Stimulated activated effector memory CD8-positive, alpha-beta T cell treated with anti-CD3 and anti-CD28 coated beads, Interleukin-12 subunit alpha, Interleukin-12 subunit beta, amount 100 ng/mL, for 72 hours (primary cell): ENCODE results near the gene TUBA3E.
"Not testable (repeated sequence)": the region's sequence is repeated elsewhere in the genome, so short reads cannot be mapped to it uniquely, and the experiment has no call there.

ENCODE experiments used
- ATAC-seq: fragments of 150-1000 bp; cut with Tn5 transposase; 2 replicates; pipeline ENCODE4 v1.10.0; 2021
- DNase-seq, 2 donors: peaks; one replicate each; pipeline ENCODE4 v3.0.0; 2021 to 2022; ENCODE audit warnings: low spot score in 2 of 2
- H3K27ac Mint-ChIP-seq: one replicate; pipeline ENCODE4 v1.8.0; 2022; ENCODE audit warnings: mild to moderate bottlenecking, mixed read lengths
- H3K36me3 Mint-ChIP-seq: one replicate; pipeline ENCODE4 v1.8.0; 2022; ENCODE audit warnings: mild to moderate bottlenecking, mixed read lengths
- H3K4me1 Mint-ChIP-seq: one replicate; pipeline ENCODE4 v1.8.0; 2022; ENCODE audit warnings: mixed read lengths
- H3K4me3 Mint-ChIP-seq: one replicate; pipeline ENCODE4 v1.8.0; 2022; ENCODE audit warnings: mild to moderate bottlenecking, mixed read lengths
- H3K9me3 Mint-ChIP-seq: one replicate; pipeline ENCODE4 v1.8.0; 2022; ENCODE audit warnings: mixed read lengths

The TUBA3E gene

GRCh38 chr2:130160838-130161705 is 37.2 kb downstream of the TUBA3E start:
- H3K27ac Mint-ChIP-seq, H3K9me3 Mint-ChIP-seq, ATAC-seq, H3K4me3 Mint-ChIP-seq, DNase-seq: not testable (repeated sequence)
- H3K4me1 Mint-ChIP-seq = peaks cover 22% of the 10 kb centered on the region
- peaks cover 65% of the 10 kb centered on the region for H3K36me3 Mint-ChIP-seq

- Mint-ChIP-seq H3K9me3 (no peaks in the 10 kb centered on the region), H3K36me3 (peaks cover 57% of the 10 kb centered on the region), H3K27ac (peak overlapping the region; percentile 88), H3K4me1 (peaks cover 22% of the 10 kb centered on the region), H3K4me3 (no peak overlapping the region)
- no peak for DNase-seq
- no peak for ATAC-seq
Observed at GRCh38 chr2:130160131-130160530, 38.1 kb downstream of the TUBA3E start.

- not testable (repeated sequence) for ATAC-seq, H3K4me3 Mint-ChIP-seq, DNase-seq, H3K9me3 Mint-ChIP-seq
- peaks cover 22% of the 10 kb centered on the region for H3K4me1 Mint-ChIP-seq
- H3K27ac Mint-ChIP-seq = peak overlapping the region; percentile 88
- H3K36me3 Mint-ChIP-seq = peaks cover 57% of the 10 kb centered on the region
Observed at GRCh38 chr2:130159376-130159775, 38.9 kb downstream of the TUBA3E start.

GRCh38 chr2:130158631-130159030 is 39.6 kb downstream of the TUBA3E start:
- Mint-ChIP-seq H3K4me3 (no peak overlapping the region), H3K36me3 (peaks cover 57% of the 10 kb centered on the region), H3K4me1 (peaks cover 22% of the 10 kb centered on the region), H3K27ac (peak overlapping the region; percentile 88), H3K9me3 (no peaks in the 10 kb centered on the region)
- DNase-seq (no peak), ATAC-seq (no peak)

GRCh38 chr2:130157825-130158514 is 40.3 kb downstream of the TUBA3E start:
- H3K4me3 Mint-ChIP-seq, H3K9me3 Mint-ChIP-seq, DNase-seq: not testable (repeated sequence)
- Mint-ChIP-seq H3K4me1 (peaks cover 22% of the 10 kb centered on the region), H3K36me3 (peaks cover 58% of the 10 kb centered on the region), H3K27ac (peak overlapping the region; percentile 88)
- peak; percentile 74 for ATAC-seq

GRCh38 chr2:130157354-130157753 is 40.9 kb downstream of the TUBA3E start:
- not testable (repeated sequence) for H3K9me3 Mint-ChIP-seq, DNase-seq, H3K4me3 Mint-ChIP-seq
- ATAC-seq = peak; percentile 6
- Mint-ChIP-seq H3K4me1 (peaks cover 22% of the 10 kb centered on the region), H3K36me3 (peaks cover 57% of the 10 kb centered on the region), H3K27ac (peak overlapping the region; percentile 88)

GRCh38 chr2:130156624-130157004 is 41.6 kb downstream of the TUBA3E start:
- peaks cover 54% of the 10 kb centered on the region for H3K36me3 Mint-ChIP-seq
- H3K4me3 Mint-ChIP-seq = no peak overlapping the region
- no peak for DNase-seq
- no peak for ATAC-seq
- H3K9me3 Mint-ChIP-seq = no peaks in the 10 kb centered on the region
- peaks cover 22% of the 10 kb centered on the region for H3K4me1 Mint-ChIP-seq
- no peak overlapping the region for H3K27ac Mint-ChIP-seq

- Mint-ChIP-seq H3K4me1 (peaks cover 22% of the 10 kb centered on the region), H3K36me3 (peaks cover 54% of the 10 kb centered on the region)
- ATAC-seq, H3K4me3 Mint-ChIP-seq, H3K27ac Mint-ChIP-seq, H3K9me3 Mint-ChIP-seq, DNase-seq: not testable (repeated sequence)
Observed at GRCh38 chr2:130155956-130156623, 42.1 kb downstream of the TUBA3E start.

- ATAC-seq = no peak
- Mint-ChIP-seq H3K36me3 (peaks cover 60% of the 10 kb centered on the region), H3K9me3 (no peaks in the 10 kb centered on the region), H3K27ac (peak overlapping the region; percentile 80), H3K4me3 (no peak overlapping the region), H3K4me1 (peaks cover 18% of the 10 kb centered on the region)
- no peak for DNase-seq
Observed at GRCh38 chr2:130154773-130155765, 43.2 kb downstream of the TUBA3E start.

GRCh38 chr2:130154423-130154770 is 43.8 kb downstream of the TUBA3E start:
- DNase-seq, H3K27ac Mint-ChIP-seq, H3K4me3 Mint-ChIP-seq, H3K9me3 Mint-ChIP-seq, ATAC-seq: not testable (repeated sequence)
- H3K4me1 Mint-ChIP-seq = peaks cover 14% of the 10 kb centered on the region
- peaks cover 55% of the 10 kb centered on the region for H3K36me3 Mint-ChIP-seq

- peaks cover 51% of the 10 kb centered on the region for H3K36me3 Mint-ChIP-seq
- H3K9me3 Mint-ChIP-seq, DNase-seq, H3K27ac Mint-ChIP-seq, ATAC-seq, H3K4me3 Mint-ChIP-seq: not testable (repeated sequence)
- peaks cover 14% of the 10 kb centered on the region for H3K4me1 Mint-ChIP-seq
Observed at GRCh38 chr2:130153721-130154422, 44.4 kb downstream of the TUBA3E start.

GRCh38 chr2:130152816-130153595 is 45.2 kb downstream of the TUBA3E start:
- no peak for ATAC-seq

GRCh38 chr2:130152136-130152815 is 46.0 kb downstream of the TUBA3E start:
- H3K4me3 Mint-ChIP-seq, DNase-seq, ATAC-seq, H3K9me3 Mint-ChIP-seq, H3K4me1 Mint-ChIP-seq, H3K27ac Mint-ChIP-seq: not testable (repeated sequence)
- H3K36me3 Mint-ChIP-seq = peaks cover 39% of the 10 kb centered on the region

More at GRCh38 chr2:130152816-130153595, 45.2 kb downstream of the TUBA3E start:
- peaks cover 6% of the 10 kb centered on the region for H3K4me1 Mint-ChIP-seq
- H3K36me3 Mint-ChIP-seq = peaks cover 42% of the 10 kb centered on the region
- H3K27ac Mint-ChIP-seq = no peak overlapping the region
- H3K4me3 Mint-ChIP-seq = no peak overlapping the region
- no peaks in the 10 kb centered on the region for H3K9me3 Mint-ChIP-seq
- DNase-seq = no peak
